GM18499 (cell line): ENCODE measurements around the gene DSG3.
"Not testable (repeated sequence)": the region's sequence is repeated elsewhere in the genome, so short reads cannot be mapped to it uniquely, and the experiment has no call there.

Experiments
- ATAC-seq: cut with Tn5 transposase; IDR thresholded peaks from one replicate; pipeline ENCODE4 v1.9.1; 2021; ENCODE audit warnings: moderate number of reproducible peaks; ENCODE audit not compliant: insufficient read depth, unreplicated experiment

The DSG3 gene

GRCh38 chr18:31490833-31491232, 43.3 kb downstream of the DSG3 start:
- ATAC-seq: no peak

GRCh38 chr18:31491586-31491985, 44.0 kb downstream of the DSG3 start:
- ATAC-seq: no peak

DNA sequence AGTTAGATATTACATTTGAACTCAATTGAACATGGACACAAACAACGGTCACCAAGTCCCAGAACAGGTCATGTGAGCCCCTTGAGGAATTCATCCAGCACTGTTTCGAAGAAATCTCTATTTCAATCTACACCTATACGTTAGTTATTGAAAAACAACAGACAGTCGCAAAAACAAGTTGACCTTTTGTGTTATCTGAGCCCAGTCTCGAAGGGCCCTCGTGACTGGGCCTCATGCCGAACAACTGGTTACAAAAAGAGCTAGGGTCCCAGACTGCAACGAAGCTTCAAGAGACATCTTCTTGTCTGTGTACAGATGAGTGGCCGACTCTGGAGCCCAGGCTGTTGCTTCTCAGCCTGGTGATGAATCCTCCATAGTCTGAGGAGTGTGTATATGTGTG, 45.1 kb downstream of the DSG3 start:
- ATAC-seq: no peak

GRCh38 chr18:31493171-31493570, 45.6 kb downstream of the DSG3 start:
- no peak for ATAC-seq

- ATAC-seq: no peak
These were observed 46.4 kb downstream of the DSG3 start for GRCh38 chr18:31493941-31494340.

- not testable (repeated sequence) for ATAC-seq
These were observed 47.2 kb downstream of the DSG3 start for GRCh38 chr18:31494705-31495244.

- no peak for ATAC-seq
These were observed 49.9 kb downstream of the DSG3 start for GRCh38 chr18:31497404-31497835.

- ATAC-seq: no peak
These were observed 50.5 kb downstream of the DSG3 start, which contains the start of gene DSG2 for GRCh38 chr18:31497836-31498573. Gene DSG2 (plus strand): TSS chr18:31498177. CDS start chr18:31498252, 75 bp downstream.

DNA sequence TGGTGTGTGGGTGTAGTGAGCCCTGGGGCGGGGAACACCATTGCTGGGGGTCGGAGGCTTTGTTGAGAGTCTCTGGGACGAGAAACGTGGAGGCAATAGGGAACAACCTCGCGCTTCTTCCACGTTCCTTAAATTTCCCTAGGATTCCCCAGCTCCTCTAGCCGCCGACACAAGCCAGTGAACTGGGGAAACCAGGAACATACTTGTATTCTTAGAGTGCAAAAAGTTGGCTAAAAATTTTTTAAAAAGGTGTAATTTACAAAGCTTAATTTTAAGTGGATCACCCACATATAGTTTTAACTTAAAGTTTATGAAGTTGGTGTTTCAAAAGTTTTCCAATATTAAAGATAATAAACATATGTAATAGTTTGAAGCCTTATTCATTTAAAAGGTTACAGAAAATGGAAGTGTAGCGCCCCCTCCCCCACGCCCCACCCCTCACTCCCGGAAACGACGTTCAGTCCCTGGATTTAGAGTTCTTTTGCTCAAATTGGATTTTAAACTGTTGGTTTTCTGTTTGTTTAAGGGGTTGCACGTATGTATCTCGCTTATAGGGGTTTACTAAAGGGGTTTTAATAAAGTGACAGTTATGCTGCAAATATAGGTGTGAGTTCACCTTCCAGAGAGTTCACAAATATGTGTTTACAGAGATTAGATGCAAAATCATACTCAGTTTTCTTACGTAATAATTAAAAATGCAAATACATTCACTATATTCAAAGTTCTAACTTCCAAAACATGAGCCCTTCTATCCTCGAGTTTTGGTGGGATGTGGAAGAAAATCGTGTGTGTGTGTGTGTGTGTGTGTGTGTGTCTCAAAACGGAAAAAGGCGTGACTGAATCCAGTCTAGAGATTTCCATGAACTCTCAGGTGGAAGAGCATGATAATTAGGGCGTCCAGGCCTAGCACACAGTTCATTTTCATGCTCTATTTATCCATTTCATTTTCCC, 51.3 kb downstream of the DSG3 start:
- ATAC-seq: no peak

DNA sequence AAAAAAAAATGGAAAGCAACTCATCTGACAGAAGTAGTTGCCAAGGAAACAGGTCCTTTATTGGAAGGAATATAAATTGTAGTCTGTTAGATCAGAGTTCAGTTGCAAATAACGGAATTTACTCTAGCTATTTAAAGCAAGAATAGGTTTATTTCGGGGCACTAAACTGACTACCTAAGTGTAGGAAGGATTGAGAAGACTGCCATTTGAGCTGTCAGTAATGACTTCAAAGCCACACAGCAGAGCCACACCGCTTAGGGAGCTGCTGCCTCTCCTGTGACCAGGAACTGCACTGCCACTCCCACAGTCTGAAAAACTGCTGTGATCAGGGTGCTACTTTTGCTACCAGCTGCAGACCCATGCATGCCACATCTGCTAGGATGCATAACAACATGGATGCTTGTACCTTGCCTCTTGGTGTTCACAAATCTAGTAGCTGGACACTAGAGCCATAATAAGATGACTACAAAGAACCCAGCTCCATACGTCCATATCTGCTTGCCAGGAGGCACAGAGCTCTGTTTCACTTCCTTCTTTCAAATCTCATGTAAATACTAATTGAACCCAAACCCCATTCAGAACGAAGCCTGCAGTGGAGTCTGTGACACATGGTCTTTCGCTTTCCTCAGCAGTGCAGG, 52.6 kb downstream of the DSG3 start:
- peak; percentile 96 for ATAC-seq

GRCh38 chr18:31503011-31503410, 55.5 kb downstream of the DSG3 start:
- ATAC-seq: no peak

GRCh38 chr18:31504455-31505147, 57.1 kb downstream of the DSG3 start:
- no peak for ATAC-seq

- ATAC-seq: no peak
These were observed 57.6 kb downstream of the DSG3 start for GRCh38 chr18:31505156-31505555.

GRCh38 chr18:31506024-31506742, 58.6 kb downstream of the DSG3 start:
- no peak for ATAC-seq

DNA sequence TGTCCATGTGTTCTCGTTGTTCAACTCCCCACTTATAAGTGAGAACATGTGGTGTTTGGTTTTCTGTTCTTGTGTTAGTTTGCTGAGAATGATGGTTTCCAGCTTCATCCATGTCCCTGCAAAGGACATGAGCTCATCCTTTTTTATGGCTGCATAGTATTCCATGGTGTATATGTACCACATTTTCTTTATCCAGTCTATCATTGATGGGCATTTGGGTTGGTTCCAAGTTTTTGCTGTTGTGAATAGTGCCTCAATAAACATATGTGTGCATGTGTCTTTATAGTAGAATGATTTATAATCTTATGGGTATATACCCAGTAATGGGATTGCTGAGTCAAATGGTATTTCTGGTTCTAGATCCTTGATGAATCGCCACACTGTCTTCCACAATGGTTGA, 59.6 kb downstream of the DSG3 start:
- not testable (repeated sequence) for ATAC-seq

DNA sequence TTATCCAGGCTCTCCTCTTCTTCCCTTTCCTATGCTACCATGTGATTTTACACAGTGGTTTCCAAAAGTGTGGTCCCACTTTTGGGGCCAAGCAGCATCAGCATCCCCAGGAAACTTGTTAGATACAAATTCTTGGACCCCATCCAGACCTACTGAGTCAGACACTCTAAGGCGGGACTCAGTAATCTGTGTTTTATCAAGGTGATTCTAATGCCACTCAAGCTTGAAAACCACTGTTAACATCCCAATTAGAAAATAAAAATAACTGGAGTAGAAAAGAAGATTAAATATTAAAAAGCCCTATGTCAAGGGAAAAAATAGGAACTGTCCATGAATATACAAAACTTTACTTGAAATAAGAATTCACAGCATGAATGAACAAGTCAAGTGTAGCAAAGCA, 61.2 kb downstream of the DSG3 start:
- ATAC-seq: no peak

DNA sequence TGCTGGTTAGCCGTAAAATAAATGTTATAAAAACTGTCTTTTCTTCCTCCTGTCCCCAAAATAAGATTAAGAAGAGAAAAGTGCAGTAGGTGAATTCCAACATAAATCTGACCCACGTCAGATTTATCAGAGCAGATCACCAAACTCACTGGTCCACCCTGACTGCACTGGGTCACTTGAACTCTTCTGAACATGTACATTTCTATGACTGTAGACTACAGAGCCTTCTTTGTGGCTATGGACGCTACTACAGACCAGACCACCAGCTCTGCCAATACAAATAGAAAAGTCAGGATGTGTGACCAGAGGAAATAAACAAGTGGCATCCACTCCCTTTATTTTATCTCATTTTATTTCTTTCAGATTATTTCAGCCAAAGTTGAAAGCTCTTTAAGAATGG, 62.0 kb downstream of the DSG3 start:
- no peak for ATAC-seq

DNA sequence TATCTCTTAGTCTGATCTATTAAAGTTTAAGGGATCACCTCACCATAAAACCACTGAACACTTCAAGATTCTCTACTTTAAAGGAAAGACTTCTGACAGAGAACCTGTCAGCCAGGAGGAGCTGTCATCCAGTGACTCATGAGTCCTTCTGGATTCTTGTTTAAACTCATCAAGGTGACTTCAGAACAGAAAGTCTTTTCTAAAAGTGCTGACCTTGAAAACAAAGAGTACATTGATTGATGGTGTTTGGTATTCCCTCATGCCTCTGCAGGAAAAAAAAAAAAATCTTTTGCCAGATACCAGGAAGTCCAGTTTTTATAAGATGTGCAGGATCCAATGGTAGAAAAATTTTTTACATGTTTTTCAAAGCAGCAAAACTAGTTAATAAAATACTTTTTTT, 62.8 kb downstream of the DSG3 start:
- no peak for ATAC-seq

DNA sequence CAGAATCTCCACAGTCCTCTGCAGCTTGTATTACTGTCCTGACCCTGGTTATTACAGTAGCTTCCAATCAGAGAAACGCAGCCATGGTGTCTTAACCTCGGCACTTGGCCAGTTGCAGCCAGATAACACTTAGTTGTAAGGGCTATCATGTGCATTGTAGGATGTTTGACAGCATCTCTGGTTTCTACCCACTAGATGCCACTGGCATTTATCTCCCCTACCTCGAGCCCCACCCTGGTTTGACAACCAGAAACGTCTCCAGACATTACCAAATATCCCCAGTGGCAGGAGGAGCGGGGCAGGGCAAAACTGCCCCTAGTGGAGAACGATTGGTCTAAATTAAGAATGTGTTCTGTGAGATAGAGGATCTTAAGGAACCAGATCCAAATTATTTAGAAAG, 63.6 kb downstream of the DSG3 start:
- no peak for ATAC-seq
